ENCODE measurements around the gene ZNF570. TPM values are rescaled to one million over a fixed set of nuclear protein-coding genes. Genes with fewer than 3 reads are reported as not detected.

ZNF570 gene
- total RNA-seq, 1 donor from 2014 or later = 5.8 TPM

- FAIRE-seq (peak; percentile 86), DNase-seq (ENCODE audit: low read depth) (peak; percentile 82)
- no peak for TF ChIP-seq CTCF (IDR thresholded peaks at IDR 0.05; ENCODE audit: insufficient read depth, low read length, severe bottlenecking)
- no peaks in the 10 kb centered on the region for H3K27me3 ChIP-seq (ENCODE audit: control insufficient read depth, insufficient read depth, low read length)
- H3K36me3 ChIP-seq (ENCODE audit: control insufficient read depth, insufficient read depth, low read length) = no peaks in the 10 kb centered on the region
- peak within 1 kb of the TSS; percentile 67 for H3K4me3 ChIP-seq (ENCODE audit: low read depth, low read length)
These were observed 37.4 kb downstream of the ZNF570 start, which contains the start of gene ZNF793 for GRCh38 chr19:37506387-37507166. TSS of gene ZNF793 (plus strand) at chr19:37506939. CDS start at chr19:37523440, 16,501 bp downstream.

- TF ChIP-seq CTCF (IDR thresholded peaks at IDR 0.05; ENCODE audit: insufficient read depth, low read length, severe bottlenecking) = no peak
- DNase-seq (ENCODE audit: low read depth) (no peak), FAIRE-seq (no peak)
- H3K4me3 ChIP-seq (ENCODE audit: low read depth, low read length) = peak overlapping the region; percentile 67
- no peaks in the 10 kb centered on the region for H3K27me3 ChIP-seq (ENCODE audit: control insufficient read depth, insufficient read depth, low read length)
- H3K36me3 ChIP-seq (ENCODE audit: control insufficient read depth, insufficient read depth, low read length) = peaks cover 2% of the 10 kb centered on the region
These were observed 38.0 kb downstream of the ZNF570 start for GRCh38 chr19:37507167-37507464.

- no peak for TF ChIP-seq CTCF (IDR thresholded peaks at IDR 0.05; ENCODE audit: insufficient read depth, low read length, severe bottlenecking)
- DNase-seq (ENCODE audit: low read depth) = no peak
- no peak for FAIRE-seq
- Histone ChIP-seq H3K36me3 (ENCODE audit: control insufficient read depth, insufficient read depth, low read length) (peaks cover 2% of the 10 kb centered on the region), H3K4me3 (ENCODE audit: low read depth, low read length) (no peak overlapping the region), H3K27me3 (ENCODE audit: control insufficient read depth, insufficient read depth, low read length) (no peaks in the 10 kb centered on the region)
These were observed 42.0 kb downstream of the ZNF570 start for GRCh38 chr19:37511186-37511585.

GRCh38 chr19:37511821-37512220 is 42.7 kb downstream of the ZNF570 start:
- no peaks in the 10 kb centered on the region for H3K27me3 ChIP-seq (ENCODE audit: control insufficient read depth, insufficient read depth, low read length)
- no peak for DNase-seq (ENCODE audit: low read depth)
- FAIRE-seq = no peak
- TF ChIP-seq CTCF (IDR thresholded peaks at IDR 0.05; ENCODE audit: insufficient read depth, low read length, severe bottlenecking) = no peak
- H3K36me3 ChIP-seq (ENCODE audit: control insufficient read depth, insufficient read depth, low read length) = peaks cover 2% of the 10 kb centered on the region
- no peak overlapping the region for H3K4me3 ChIP-seq (ENCODE audit: low read depth, low read length)

- no peak for TF ChIP-seq CTCF (IDR thresholded peaks at IDR 0.05; ENCODE audit: insufficient read depth, low read length, severe bottlenecking)
- Histone ChIP-seq H3K36me3 (ENCODE audit: control insufficient read depth, insufficient read depth, low read length) (peaks cover 2% of the 10 kb centered on the region), H3K27me3 (ENCODE audit: control insufficient read depth, insufficient read depth, low read length) (no peaks in the 10 kb centered on the region), H3K4me3 (ENCODE audit: low read depth, low read length) (no peak overlapping the region)
- FAIRE-seq (no peak), DNase-seq (ENCODE audit: low read depth) (no peak)
These were observed 44.2 kb downstream of the ZNF570 start for GRCh38 chr19:37513397-37513796.

- no peak for TF ChIP-seq CTCF (IDR thresholded peaks at IDR 0.05; ENCODE audit: insufficient read depth, low read length, severe bottlenecking)
- Histone ChIP-seq H3K36me3 (ENCODE audit: control insufficient read depth, insufficient read depth, low read length) (no peaks in the 10 kb centered on the region), H3K4me3 (ENCODE audit: low read depth, low read length) (no peak overlapping the region), H3K27me3 (ENCODE audit: control insufficient read depth, insufficient read depth, low read length) (no peaks in the 10 kb centered on the region)
- FAIRE-seq = no peak
- peak; percentile 53 for DNase-seq (ENCODE audit: low read depth)
These were observed 50.7 kb downstream of the ZNF570 start for GRCh38 chr19:37519890-37520289.
